HepG2 (cell line): ENCODE results near the gene OR7A5.

Experiments
- BRF2 ChIP-seq: sonication (generic); formaldehyde crosslinking; IDR thresholded peaks from 2 replicates; pipeline ENCODE4 v1.8.1; 2022; ENCODE audit warnings: mild to moderate bottlenecking, missing genetic modification reagents
- ESRRA ChIP-seq: sonication (generic); formaldehyde crosslinking; IDR thresholded peaks from 2 replicates; pipeline ENCODE4 v1.5.1; 2020; ENCODE audit warnings: mild to moderate bottlenecking, low read depth, missing genetic modification reagents
- HOXD1 ChIP-seq: sonication (generic); formaldehyde crosslinking; IDR thresholded peaks from 2 replicates; pipeline ENCODE4 v1.5.0; 2020; ENCODE audit warnings: missing genetic modification reagents
- MAFF ChIP-seq: IDR thresholded peaks from 2 replicates; pipeline ENCODE4 v1.6.1; 2011; ENCODE audit warnings: low read depth, low read length, improper control_type of control experiment
- NFAT5 ChIP-seq: sonication (generic); formaldehyde crosslinking; IDR thresholded peaks from 2 replicates; pipeline ENCODE4 v1.4.0; 2020; ENCODE audit warnings: missing genetic modification reagents
- PATZ1 ChIP-seq: sonication (generic); formaldehyde crosslinking; IDR thresholded peaks from 2 replicates; pipeline ENCODE4 v1.4.0; 2020; ENCODE audit warnings: missing genetic modification reagents
- RAD21 ChIP-seq: fragments of 450-650 bp; formaldehyde crosslinking; IDR thresholded peaks from 2 replicates; pipeline ENCODE4 v1.5.0; 2020; ENCODE audit warnings: mild to moderate bottlenecking
- SP2 ChIP-seq: sonication (generic); formaldehyde crosslinking; IDR thresholded peaks from 2 replicates; pipeline ENCODE4 v1.5.1; 2020; ENCODE audit warnings: mild to moderate bottlenecking, missing genetic modification reagents
- TRIM24 ChIP-seq: sonication (generic); formaldehyde crosslinking; IDR thresholded peaks from 2 replicates; pipeline ENCODE4 v1.8.0; 2022; ENCODE audit warnings: mild to moderate bottlenecking, missing genetic modification reagents
- ZNF609 ChIP-seq: sonication (generic); formaldehyde crosslinking; IDR thresholded peaks from 2 replicates; pipeline ENCODE4 v1.4.0; 2020; ENCODE audit warnings: mild to moderate bottlenecking, missing genetic modification reagents, borderline replicate concordance

- TF ChIP-seq BRF2 (CRISPR knock-in tag) (no peak), MAFF (no peak), PATZ1 (CRISPR knock-in tag) (no peak), SP2 (no peak), HOXD1 (CRISPR knock-in tag) (no peak), RAD21 (CRISPR knock-in tag) (no peak), NFAT5 (CRISPR knock-in tag) (no peak), ESRRA (no peak), TRIM24 (CRISPR knock-in tag) (no peak), ZNF609 (no peak)
These were observed 9.0 kb downstream of the OR7A5 start for GRCh38 chr19:14826006-14826405.
